WERI-Rb-1 (cell line): ENCODE measurements around the gene KRTAP2-3.

Experiments
- DNase-seq: peaks from one replicate; pipeline ENCODE4 v3.0.0-alpha.2; 2020
- H3K27ac ChIP-seq: fragments of 250-450 bp; sonication (Bioruptor Pico); 2 replicates; pipeline ENCODE4 v1.5.1; 2020; ENCODE audit warnings: mild to moderate bottlenecking, moderate library complexity
- H3K27me3 ChIP-seq: fragments of 250-450 bp; sonication (Bioruptor Pico); 2 replicates; pipeline ENCODE4 v1.5.1; 2021; ENCODE audit warnings: mild to moderate bottlenecking, low read depth, moderate library complexity; ENCODE audit not compliant: insufficient read depth, severe bottlenecking
- H3K36me3 ChIP-seq: fragments of 250-450 bp; sonication (Bioruptor Pico); 2 replicates; pipeline ENCODE4 v1.5.1; 2020; ENCODE audit warnings: mild to moderate bottlenecking, moderate library complexity
- H3K4me3 ChIP-seq: 2 replicates; pipeline ENCODE4 v1.5.1; 2011; ENCODE audit warnings: low read depth, mild to moderate bottlenecking, control low read depth, low read length
- H3K9me3 ChIP-seq: fragments of 250-450 bp; sonication (Bioruptor Pico); 2 replicates; pipeline ENCODE4 v1.5.1; 2021; ENCODE audit warnings: mild to moderate bottlenecking, moderate library complexity; ENCODE audit not compliant: severe bottlenecking
- TF ChIP-seq, protein P1 (sequence below): IDR thresholded peaks from 2 replicates; pipeline ENCODE4 v1.5.1; 2011; ENCODE audit warnings: low read depth, mild to moderate bottlenecking, control low read depth, inconsistent platforms, low read length

The KRTAP2-3 gene

GRCh38 chr17:41018541-41018940, 41.4 kb downstream of the KRTAP2-3 start:
- no peak for DNase-seq
- Histone ChIP-seq H3K9me3 (peaks cover 3% of the 10 kb centered on the region), H3K36me3 (no peaks in the 10 kb centered on the region), H3K27me3 (no peaks in the 10 kb centered on the region), H3K4me3 (no peak overlapping the region), H3K27ac (no peak overlapping the region)
- TF ChIP-seq, protein P1, sequence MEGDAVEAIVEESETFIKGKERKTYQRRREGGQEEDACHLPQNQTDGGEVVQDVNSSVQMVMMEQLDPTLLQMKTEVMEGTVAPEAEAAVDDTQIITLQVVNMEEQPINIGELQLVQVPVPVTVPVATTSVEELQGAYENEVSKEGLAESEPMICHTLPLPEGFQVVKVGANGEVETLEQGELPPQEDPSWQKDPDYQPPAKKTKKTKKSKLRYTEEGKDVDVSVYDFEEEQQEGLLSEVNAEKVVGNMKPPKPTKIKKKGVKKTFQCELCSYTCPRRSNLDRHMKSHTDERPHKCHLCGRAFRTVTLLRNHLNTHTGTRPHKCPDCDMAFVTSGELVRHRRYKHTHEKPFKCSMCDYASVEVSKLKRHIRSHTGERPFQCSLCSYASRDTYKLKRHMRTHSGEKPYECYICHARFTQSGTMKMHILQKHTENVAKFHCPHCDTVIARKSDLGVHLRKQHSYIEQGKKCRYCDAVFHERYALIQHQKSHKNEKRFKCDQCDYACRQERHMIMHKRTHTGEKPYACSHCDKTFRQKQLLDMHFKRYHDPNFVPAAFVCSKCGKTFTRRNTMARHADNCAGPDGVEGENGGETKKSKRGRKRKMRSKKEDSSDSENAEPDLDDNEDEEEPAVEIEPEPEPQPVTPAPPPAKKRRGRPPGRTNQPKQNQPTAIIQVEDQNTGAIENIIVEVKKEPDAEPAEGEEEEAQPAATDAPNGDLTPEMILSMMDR: no peak

GRCh38 chr17:41016578-41017215, 43.2 kb downstream of the KRTAP2-3 start:
- H3K4me3 ChIP-seq: no peak overlapping the region
- H3K36me3 ChIP-seq: no peaks in the 10 kb centered on the region
- no peak overlapping the region for H3K27ac ChIP-seq
- peaks cover 3% of the 10 kb centered on the region for H3K9me3 ChIP-seq
- DNase-seq: no peak
- TF ChIP-seq, protein P1: no peak
- H3K27me3 ChIP-seq: no peaks in the 10 kb centered on the region

DNA sequence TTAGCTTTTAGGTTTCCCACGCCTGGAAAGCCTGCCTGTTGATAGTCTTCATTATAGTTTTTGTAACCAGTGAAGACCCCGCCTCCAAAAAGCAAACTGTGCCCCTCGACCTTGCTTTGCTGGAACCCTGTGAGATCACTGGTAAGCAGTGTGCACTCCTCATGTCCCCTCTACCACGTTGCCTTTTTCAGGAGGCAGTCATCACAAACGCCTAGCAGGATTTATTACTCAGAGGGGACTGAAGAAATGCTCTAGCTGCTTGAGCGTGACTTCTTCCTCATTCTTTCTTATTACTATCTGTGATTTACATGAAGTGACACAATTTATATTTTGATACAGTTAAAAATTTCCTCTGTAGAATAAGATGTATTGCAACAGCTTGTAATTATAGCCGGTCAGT, 44.5 kb downstream of the KRTAP2-3 start:
- TF ChIP-seq, protein P1: no peak
- H3K4me3 ChIP-seq: no peak overlapping the region
- DNase-seq: no peak
- H3K9me3 ChIP-seq: no peaks in the 10 kb centered on the region
- H3K27ac ChIP-seq: no peak overlapping the region
- no peaks in the 10 kb centered on the region for H3K36me3 ChIP-seq
- no peaks in the 10 kb centered on the region for H3K27me3 ChIP-seq

- H3K9me3 ChIP-seq: no peaks in the 10 kb centered on the region
- TF ChIP-seq, protein P1: no peak
- peak overlapping the region; percentile 68; the same call in 1 of the 2 replicates for H3K27ac ChIP-seq
- DNase-seq: peak; percentile 12
- no peaks in the 10 kb centered on the region for H3K36me3 ChIP-seq
- no peaks in the 10 kb centered on the region for H3K27me3 ChIP-seq
- H3K4me3 ChIP-seq: no peak overlapping the region
These were observed 46.3 kb downstream of the KRTAP2-3 start for GRCh38 chr17:41013606-41014005.

DNA sequence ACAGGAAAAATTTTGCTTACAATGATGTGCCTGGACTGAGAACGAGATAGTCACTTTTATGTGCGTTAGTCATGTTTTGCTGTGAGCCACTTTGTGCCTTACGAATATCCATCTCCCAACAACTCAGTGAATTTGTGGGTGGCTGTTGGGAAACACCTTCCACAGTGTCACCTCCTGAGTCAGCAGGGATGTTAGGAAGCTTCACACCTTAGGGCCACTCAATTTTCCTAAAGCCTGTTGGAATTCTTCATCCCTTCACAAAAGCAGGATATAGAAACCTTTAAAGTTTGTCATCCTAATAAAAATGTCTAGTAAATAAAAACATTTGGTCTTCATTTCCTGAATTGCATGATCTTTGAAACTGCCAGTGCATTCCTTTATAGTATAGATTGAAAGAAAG, 46.7 kb downstream of the KRTAP2-3 start:
- no peak for DNase-seq
- H3K36me3 ChIP-seq: no peaks in the 10 kb centered on the region
- no peak overlapping the region for H3K4me3 ChIP-seq
- H3K9me3 ChIP-seq: no peaks in the 10 kb centered on the region
- H3K27me3 ChIP-seq: no peaks in the 10 kb centered on the region
- TF ChIP-seq, protein P1: no peak
- H3K27ac ChIP-seq: peak overlapping the region; percentile 68
